Fibroblast of mammary gland (primary cell): ENCODE measurements around the gene MLPH.
A peak's percentile ranks its signal among the peaks of the same experiment; 100 is the strongest.
"Not testable (repeated sequence)": the region's sequence is repeated elsewhere in the genome, so short reads cannot be mapped to it uniquely, and the experiment has no call there.

Source experiments
- DNase-seq: peaks from one replicate; pipeline ENCODE4 v3.0.0-alpha.2; 2010; ENCODE audit warnings: low read depth
- H3K4me3 ChIP-seq: 2 replicates; pipeline ENCODE4 v1.5.1; 2011; ENCODE audit warnings: low read depth, mild to moderate bottlenecking, low read length, moderate library complexity; ENCODE audit not compliant: control insufficient read depth
- CTCF ChIP-seq: conservative IDR thresholded peaks from 2 replicates; pipeline ENCODE4 v1.5.1; 2011; ENCODE audit warnings: low read depth, low read length, inconsistent platforms; ENCODE audit not compliant: control insufficient read depth, insufficient read depth

Gene MLPH

DNA sequence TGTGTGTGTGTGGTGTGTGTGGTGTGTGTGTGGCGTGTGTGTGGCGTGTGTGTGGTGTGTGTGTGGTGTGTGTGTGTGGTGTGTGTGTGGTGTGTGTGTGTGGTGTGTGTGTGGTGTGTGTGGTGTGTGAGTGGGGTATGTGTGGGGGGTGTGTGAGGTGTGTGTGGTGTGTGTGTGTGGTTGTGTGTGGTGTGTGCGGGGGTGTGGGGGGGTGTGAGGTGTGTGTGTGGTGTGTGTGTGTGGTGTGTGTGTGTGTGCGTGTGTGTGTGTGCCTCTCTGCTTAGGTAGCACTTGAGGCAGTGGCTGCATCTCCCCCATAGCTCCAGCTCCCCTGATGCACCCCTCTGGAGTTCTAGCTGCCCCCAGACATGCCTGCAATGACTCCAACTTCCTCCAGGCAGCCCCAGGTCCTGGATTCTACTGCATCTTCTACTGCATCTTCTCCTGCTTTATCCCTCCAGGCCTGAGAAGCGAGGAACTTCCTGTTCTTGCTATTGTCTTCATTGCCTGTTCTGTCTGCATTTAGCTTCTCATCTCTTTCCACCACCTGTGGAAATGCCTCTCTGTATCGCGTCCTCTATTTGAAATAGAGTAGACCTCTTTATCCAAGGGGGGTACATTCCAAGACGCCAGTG is 22.2 kb upstream of the MLPH start:
- no peak for TF ChIP-seq CTCF
- no peak overlapping the region for H3K4me3 ChIP-seq
- DNase-seq, result no peak

GRCh38 chr2:237465515-237466148 is 21.4 kb upstream of the MLPH start:
- H3K4me3 ChIP-seq, result no peak overlapping the region
- TF ChIP-seq CTCF, result no peak
- DNase-seq, result peak; percentile 98

DNA sequence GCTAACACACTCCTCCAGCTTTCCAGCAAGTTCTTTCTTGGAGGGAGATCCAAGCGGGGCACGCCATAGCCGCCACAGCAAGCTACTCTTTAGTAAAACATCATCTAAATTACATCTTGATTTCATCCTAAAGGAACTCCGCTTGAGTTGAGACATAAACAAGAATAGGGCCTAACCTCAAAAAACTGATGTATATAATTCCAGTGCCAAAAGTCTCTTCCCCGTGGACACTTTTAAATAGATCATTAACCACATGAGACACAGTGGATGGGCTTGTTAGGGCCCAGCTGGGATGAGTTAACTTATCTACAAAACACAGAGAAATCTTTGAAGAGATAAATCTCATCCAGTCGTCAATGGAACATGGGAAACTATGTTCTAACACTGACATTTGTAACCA is 20.8 kb upstream of the MLPH start:
- TF ChIP-seq CTCF, result no peak
- no peak overlapping the region for H3K4me3 ChIP-seq
- DNase-seq, result peak; percentile 69

GRCh38 chr2:237467447-237468179 is 19.4 kb upstream of the MLPH start:
- TF ChIP-seq CTCF, result no peak
- DNase-seq, result no peak
- H3K4me3 ChIP-seq, result no peak overlapping the region

DNA sequence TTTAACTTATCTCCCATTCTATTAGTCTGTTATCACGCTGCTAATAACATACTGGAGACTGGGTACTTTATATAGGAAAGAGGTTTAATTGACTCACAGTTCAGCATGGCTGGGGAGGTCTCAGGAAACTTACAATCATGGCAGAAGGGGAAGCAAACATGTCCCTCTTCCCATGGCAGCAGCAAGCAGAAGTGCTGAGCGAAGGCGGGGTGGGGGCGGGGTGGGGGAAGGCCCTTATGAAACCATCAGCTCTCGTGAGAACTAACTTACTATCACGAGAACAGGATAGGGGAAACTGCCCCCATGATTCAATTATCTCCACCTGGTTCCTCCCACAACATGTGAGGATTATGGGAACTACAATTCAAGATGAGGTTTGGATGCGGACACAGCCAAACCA is 17.6 kb upstream of the MLPH start:
- not testable (repeated sequence) for H3K4me3 ChIP-seq, DNase-seq

DNA sequence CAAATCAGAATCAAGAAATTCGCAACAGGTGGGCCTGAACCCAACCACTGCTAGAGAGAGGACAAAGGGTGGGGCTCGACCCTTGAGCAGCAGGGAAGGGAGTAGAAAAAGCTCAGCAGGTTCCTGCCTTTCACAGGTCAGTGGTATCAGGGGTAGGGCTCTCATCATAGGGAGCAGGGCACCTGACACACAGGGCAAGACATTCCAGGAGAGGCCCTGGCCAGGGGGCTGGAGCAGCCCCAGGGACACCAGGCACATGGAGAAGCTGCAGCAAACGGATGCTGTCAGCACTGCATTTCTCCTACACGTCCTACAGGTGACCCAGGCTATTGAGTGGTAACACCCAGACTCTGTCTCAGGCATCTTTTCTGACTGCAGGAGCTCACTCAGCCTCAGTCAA is 17.2 kb upstream of the MLPH start:
- no peak for TF ChIP-seq CTCF
- H3K4me3 ChIP-seq, result no peak overlapping the region
- DNase-seq, result no peak

- H3K4me3 ChIP-seq, result no peak overlapping the region
- DNase-seq, result no peak
- TF ChIP-seq CTCF, result no peak
Observed at GRCh38 chr2:237470914-237471313, 16.1 kb upstream of the MLPH start.
